ENCODE results near the gene TBC1D2. TPM values are rescaled to one million over a fixed set of nuclear protein-coding genes. Genes with fewer than 3 reads are reported as not detected.
"Not testable (repeated sequence)": the region's sequence is repeated elsewhere in the genome, so short reads cannot be mapped to it uniquely, and the experiment has no call there.

Gene TBC1D2
- total RNA-seq, 1 donor from 2014 or later, result 2.3 TPM

GRCh38 chr9:98280162-98280561, 24.7 kb upstream of the TBC1D2 start:
- ATAC-seq, result no peak
- intact Hi-C loops (cut with DNase I), result no loop called here
- DNase-seq (ENCODE audit: missing footprints), result no peak

DNA sequence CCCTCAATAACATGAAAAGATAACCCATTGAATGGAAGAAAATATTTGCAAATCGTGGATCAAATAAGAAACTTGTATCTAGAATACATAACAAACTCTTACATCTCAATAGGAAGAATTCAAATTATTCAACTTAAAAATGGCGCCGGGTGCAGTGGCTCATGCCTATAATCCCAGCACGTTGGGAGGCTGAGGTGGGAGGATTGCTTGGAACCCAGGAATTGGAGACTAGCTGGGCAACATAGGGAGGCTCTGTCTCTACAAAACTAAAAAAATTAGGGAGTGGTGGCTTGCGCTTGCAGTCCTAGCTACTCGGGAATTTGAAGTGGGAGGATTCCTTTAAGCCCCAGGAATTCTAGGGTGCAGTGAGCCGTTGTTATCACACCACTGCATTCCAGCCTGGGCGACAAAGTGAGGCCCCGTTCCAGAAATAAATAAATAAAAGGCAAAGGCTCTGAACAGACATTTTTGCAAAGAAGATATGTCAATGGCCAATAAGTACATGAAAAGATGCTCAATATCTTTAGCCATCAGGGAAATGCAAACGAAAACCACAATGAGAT, 21.5 kb upstream of the TBC1D2 start:
- DNase-seq (ENCODE audit: missing footprints) (no peak), ATAC-seq (no peak)
- intact Hi-C loops (cut with DNase I), result no loop called here

GRCh38 chr9:98275159-98275558, 19.7 kb upstream of the TBC1D2 start:
- DNase-seq (ENCODE audit: missing footprints) (no peak), ATAC-seq (no peak)
- intact Hi-C loops (cut with DNase I), result no loop called here

- ATAC-seq (no peak), DNase-seq (ENCODE audit: missing footprints) (no peak)
- intact Hi-C loops (cut with DNase I), result no loop called here
Measured at GRCh38 chr9:98272083-98272482, 16.6 kb upstream of the TBC1D2 start.

GRCh38 chr9:98271479-98271878, 16.0 kb upstream of the TBC1D2 start:
- intact Hi-C loops (cut with DNase I), result no loop called here
- ATAC-seq (no peak), DNase-seq (ENCODE audit: missing footprints) (no peak)

DNA sequence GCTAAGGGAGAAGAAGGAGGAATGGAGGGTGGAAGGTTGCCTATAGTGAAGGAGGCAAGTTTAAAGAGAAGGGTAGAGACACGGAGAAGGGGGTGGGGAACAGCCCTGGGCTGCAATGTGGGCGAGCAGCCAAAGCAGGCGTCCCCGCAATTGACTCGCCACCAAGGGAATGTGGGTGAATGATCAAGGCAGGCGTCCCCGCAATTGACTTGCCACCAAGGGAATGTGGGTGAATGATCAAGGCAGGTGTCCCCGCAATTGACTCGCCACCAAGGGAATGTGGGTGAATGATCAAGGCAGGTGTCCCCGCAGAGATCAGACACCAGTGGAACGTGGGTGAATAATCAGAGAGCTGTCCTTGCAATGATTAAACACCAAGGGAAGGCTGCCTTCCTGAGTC, 14.8 kb upstream of the TBC1D2 start:
- ATAC-seq; DNase-seq (ENCODE audit: missing footprints); intact Hi-C loops (cut with DNase I): not testable (repeated sequence)

GRCh38 chr9:98269652-98270051, 14.2 kb upstream of the TBC1D2 start:
- intact Hi-C loops (cut with DNase I); DNase-seq (ENCODE audit: missing footprints); ATAC-seq: not testable (repeated sequence)

DNA sequence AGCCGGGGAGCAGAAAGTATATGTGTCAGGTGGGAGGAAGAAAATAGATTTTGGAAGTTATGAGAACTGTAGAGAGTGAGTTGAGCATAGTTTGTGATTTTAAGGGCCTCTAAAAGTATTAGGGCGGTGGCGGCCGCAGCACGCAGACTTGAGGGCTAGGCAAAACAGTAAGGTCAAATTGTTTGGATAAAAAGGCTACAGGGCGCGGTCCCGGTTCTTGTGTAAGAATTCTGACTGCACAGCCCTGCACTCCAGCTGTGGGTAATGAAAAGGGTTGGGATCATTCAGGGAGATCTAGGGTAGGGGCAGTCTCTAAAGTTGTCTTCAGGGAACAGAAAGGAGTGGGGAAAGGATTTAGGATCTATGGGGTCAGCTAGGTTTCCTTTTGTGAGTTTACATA, 12.1 kb upstream of the TBC1D2 start:
- ATAC-seq; DNase-seq (ENCODE audit: missing footprints); intact Hi-C loops (cut with DNase I): not testable (repeated sequence)

DNA sequence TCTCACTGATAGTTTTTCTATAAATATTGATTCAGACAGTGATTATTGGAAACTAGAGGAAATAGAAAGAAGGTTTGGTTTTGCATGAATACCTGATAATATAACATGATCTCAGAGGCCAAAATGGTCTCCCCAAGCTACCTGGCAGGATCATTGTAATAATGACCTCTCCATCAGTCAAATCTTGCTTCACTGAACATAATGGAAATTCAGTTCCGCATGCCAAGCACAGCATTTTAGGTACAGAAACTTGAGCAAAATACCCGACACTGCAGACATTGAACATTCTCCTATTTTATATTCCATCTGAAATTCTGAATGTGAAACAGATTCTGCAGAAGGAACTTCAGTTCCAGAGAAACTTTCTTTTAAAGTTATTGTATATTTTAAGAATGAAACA, 9.1 kb upstream of the TBC1D2 start:
- no peak for ATAC-seq
- intact Hi-C loops (cut with DNase I), result loop anchor here (5.0 kb wide), 1 partner anchor 557 kb away; no protein-coding TSS in a partner anchor

DNA sequence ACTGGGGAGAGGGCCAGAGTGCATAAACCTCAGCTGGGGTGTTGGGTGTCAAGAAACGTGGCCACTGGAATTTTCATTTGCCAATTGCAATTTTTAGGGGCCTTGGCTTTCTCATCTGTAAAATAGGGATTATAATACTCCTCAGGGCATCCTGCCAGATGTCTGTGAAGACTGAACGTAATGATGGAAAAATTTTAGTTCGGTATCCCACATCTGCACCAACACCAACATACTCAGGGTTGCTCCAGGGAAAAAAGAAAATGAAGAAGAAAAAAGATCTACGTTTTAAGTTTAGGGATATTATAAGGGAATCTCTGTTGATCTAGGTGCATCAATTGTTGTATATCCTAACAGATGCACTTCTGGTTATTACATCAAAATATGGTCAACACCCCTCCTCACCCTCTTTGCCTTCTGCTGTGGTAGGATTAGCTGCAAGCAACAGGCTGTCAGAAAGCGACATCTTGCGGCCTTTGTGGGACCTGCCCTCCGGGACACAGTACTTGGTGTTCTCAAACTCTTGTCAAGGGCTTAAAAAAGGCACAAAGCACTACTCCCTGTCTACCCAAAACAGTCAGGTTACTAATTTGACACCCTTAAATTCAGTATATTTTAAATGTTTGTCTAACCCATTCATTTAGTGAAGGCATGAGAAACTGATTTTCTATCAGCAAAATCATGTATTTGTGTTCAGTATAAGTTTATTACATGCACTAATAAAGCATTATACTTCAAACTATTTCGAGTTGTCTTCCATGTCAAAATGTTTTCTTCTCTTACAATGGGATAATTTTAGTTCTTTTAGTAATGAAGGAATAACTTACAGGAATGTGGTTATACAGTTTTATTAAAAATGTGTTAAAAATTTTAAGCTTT, 8.3 kb upstream of the TBC1D2 start:
- peak; percentile 88 for ATAC-seq
- DNase-seq (ENCODE audit: missing footprints), result peak; percentile 84
- intact Hi-C loops (cut with DNase I), result loop anchor here (1.0 to 5.0 kb wide), 4 partner anchors 58 to 556 kb away; no protein-coding TSS in a partner anchor

More for the DNA sequence above, 9.1 kb upstream of the TBC1D2 start:
- no peak for DNase-seq (ENCODE audit: missing footprints)

GRCh38 chr9:98263080-98263479, 7.6 kb upstream of the TBC1D2 start:
- intact Hi-C loops (cut with DNase I), result loop anchor here (1.0 to 5.0 kb wide), 4 partner anchors 58 to 556 kb away; no protein-coding TSS in a partner anchor
- ATAC-seq, result no peak

GRCh38 chr9:98262056-98262455, 6.6 kb upstream of the TBC1D2 start:
- intact Hi-C loops (cut with DNase I), result loop anchor here (2.0 to 5.0 kb wide), 2 partner anchors 187 to 555 kb away; no protein-coding TSS in a partner anchor
- no peak for ATAC-seq
- no peak for DNase-seq (ENCODE audit: missing footprints)

More at GRCh38 chr9:98263080-98263479, 7.6 kb upstream of the TBC1D2 start:
- DNase-seq (ENCODE audit: missing footprints), result no peak

- ATAC-seq, result no peak
- intact Hi-C loops (cut with DNase I), result loop anchor here (5.0 kb wide), 1 partner anchor 553 kb away; no protein-coding TSS in a partner anchor
- DNase-seq (ENCODE audit: missing footprints), result no peak
Measured at GRCh38 chr9:98260635-98261034, 5.2 kb upstream of the TBC1D2 start.

DNA sequence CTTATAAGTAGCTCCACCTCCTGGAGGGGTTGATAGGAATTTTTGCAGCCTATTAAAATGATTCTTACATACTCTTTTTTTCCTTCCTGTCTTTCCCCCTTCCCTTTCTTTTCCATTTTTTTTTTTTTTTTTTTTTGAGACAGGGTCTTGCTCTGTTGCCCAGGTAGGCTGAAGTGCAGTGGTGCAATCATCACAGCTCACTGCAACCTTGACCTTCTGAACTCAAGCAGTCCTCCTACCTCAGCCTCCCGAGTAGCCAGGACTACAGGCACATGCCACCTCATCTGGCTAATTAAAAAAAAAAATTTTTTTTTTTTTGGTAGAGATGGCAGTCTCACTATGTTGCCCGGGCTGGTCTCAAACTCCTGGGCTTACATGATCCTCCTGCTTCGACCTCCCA, 4.3 kb upstream of the TBC1D2 start:
- intact Hi-C loops (cut with DNase I), result loop anchor here (5.0 kb wide), 3 partner anchors 277 to 562 kb away; partner anchors contain the start of genes ANP32B and XPA
- ATAC-seq, result no peak
- no peak for DNase-seq (ENCODE audit: missing footprints)

DNA sequence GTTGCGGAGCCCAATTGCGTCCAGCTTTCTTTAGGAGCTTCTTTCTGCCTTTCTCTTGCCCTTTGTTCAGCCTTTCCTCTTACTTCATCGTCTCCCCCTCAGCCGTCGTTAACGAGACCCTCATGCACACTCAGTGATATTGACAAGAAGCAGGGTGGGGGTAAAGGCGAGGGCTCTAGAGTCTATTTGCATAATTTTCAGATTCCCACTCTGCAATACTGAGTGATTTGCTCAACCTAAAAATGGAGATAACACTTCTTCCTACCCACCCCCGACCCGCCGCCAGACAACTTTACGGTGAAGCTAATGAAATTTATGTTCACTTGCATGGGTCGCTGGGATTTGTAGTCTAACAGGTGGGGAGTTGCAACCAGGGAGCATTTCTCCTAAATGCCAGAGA, 1.3 kb upstream of the TBC1D2 start:
- DNase-seq (ENCODE audit: missing footprints) (no peak), ATAC-seq (no peak)
- intact Hi-C loops (cut with DNase I), result loop anchor here (5.0 kb wide), 2 partner anchors 274 to 559 kb away; partner anchors contain the start of genes ANP32B and XPA

- intact Hi-C loops (cut with DNase I), result loop anchor here (1.0 to 5.0 kb wide), 3 partner anchors 273 to 558 kb away; partner anchors contain the start of genes ANP32B, TRMO and XPA
- no peak for DNase-seq (ENCODE audit: missing footprints)
- no peak for ATAC-seq
Measured at GRCh38 chr9:98255061-98255577, 330 bp downstream of the TBC1D2 start.

GRCh38 chr9:98254228-98255060, 1.0 kb downstream of the TBC1D2 start:
- DNase-seq (ENCODE audit: missing footprints) (no peak), ATAC-seq (no peak)
- intact Hi-C loops (cut with DNase I), result loop anchor here (1.0 to 5.0 kb wide), 3 partner anchors 272 to 557 kb away; partner anchors contain the start of genes ANP32B, TRMO and XPA

DNA sequence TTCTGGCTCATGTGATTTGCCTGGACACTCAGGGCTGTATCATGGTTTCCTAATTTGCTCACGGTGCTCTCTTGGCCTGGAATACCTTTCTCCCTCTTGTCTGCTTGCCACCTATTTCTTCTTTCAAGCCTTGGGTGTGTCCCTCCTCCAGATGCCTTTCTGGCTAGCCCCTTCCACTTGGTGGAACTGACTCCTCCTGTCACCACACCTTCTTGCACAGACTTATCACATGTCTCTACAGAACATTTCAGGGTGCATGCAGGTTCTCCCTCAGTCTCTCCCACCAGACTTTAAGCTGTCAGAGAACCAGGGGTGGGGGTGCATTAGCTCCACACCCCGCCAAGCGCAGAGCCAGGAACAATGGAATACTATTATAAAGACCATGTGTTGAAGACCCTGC, 1.9 kb downstream of the TBC1D2 start:
- DNase-seq (ENCODE audit: missing footprints), result no peak
- ATAC-seq, result no peak
- intact Hi-C loops (cut with DNase I), result no loop called here

Measured in Right ventricle myocardium inferior (tissue), 1 donor.